GM23338 (cell line): ENCODE data around the gene ZSWIM5. TPM values are rescaled to one million over a fixed set of nuclear protein-coding genes. Genes with fewer than 3 reads are reported as not detected.

Source experiments
- ATAC-seq: fragments of 200-7000 bp; cut with Tn5 transposase; 3 replicates; pipeline ENCODE4 v1.9.1; 2020
- DNase-seq: peaks from one replicate; pipeline ENCODE4 v3.0.0-alpha.2; 2015; ENCODE audit warnings: low spot score
- H2AFZ ChIP-seq: fragments of 200-600 bp; sonication (generic); 2 replicates; pipeline ENCODE4 v1.8.0; 2016; ENCODE audit warnings: antibody characterized with exemption, mild to moderate bottlenecking, moderate library complexity
- H3F3A ChIP-seq: fragments of 200-600 bp; sonication (generic); replicated peaks from 2 replicates; pipeline ENCODE4 v1.8.0; 2017; ENCODE audit warnings: antibody characterized with exemption, mixed run types, low read depth
- H3K27ac ChIP-seq: fragments of 200-600 bp; sonication (generic); 2 replicates; pipeline ENCODE4 v1.6.1; 2016; ENCODE audit warnings: low read depth
- H3K27me3 ChIP-seq: fragments of 200-600 bp; sonication (generic); 2 replicates; pipeline ENCODE4 v1.8.0; 2016; ENCODE audit warnings: mild to moderate bottlenecking, mixed run types, moderate library complexity; ENCODE audit not compliant: insufficient read depth
- H3K36me3 ChIP-seq: fragments of 200-600 bp; sonication (generic); 2 replicates; pipeline ENCODE4 v1.8.0; 2016; ENCODE audit warnings: mild to moderate bottlenecking; ENCODE audit not compliant: insufficient read depth
- H3K4me1 ChIP-seq: fragments of 200-600 bp; sonication (generic); 2 replicates; pipeline ENCODE4 v1.8.0; 2016; ENCODE audit warnings: mild to moderate bottlenecking, moderate library complexity; ENCODE audit not compliant: insufficient read depth
- H3K4me2 ChIP-seq: fragments of 200-600 bp; sonication (generic); 2 replicates; pipeline ENCODE4 v1.7.1; 2017; ENCODE audit warnings: mixed run types
- H3K4me3 ChIP-seq: fragments of 200-600 bp; sonication (generic); 2 replicates; pipeline ENCODE4 v1.6.1; 2016; ENCODE audit warnings: mixed run types
- H3K79me2 ChIP-seq: fragments of 200-600 bp; sonication (generic); replicated peaks from 2 replicates; pipeline ENCODE4 v1.8.0; 2017; ENCODE audit warnings: mild to moderate bottlenecking; ENCODE audit not compliant: insufficient read depth
- H3K9me2 ChIP-seq: fragments of 200-600 bp; sonication (generic); 2 replicates; pipeline ENCODE4 v1.8.0; 2017; ENCODE audit not compliant: insufficient read depth
- H4K20me1 ChIP-seq: fragments of 200-600 bp; sonication (generic); replicated peaks from 2 replicates; pipeline ENCODE4 v1.8.0; 2017; ENCODE audit warnings: mild to moderate bottlenecking; ENCODE audit not compliant: insufficient read depth
- H3K27ac Mint-ChIP-seq: 2 replicates; pipeline ENCODE4 v1.8.0; 2020; ENCODE audit warnings: inconsistent platforms, mild to moderate bottlenecking, moderate library complexity, mixed read lengths
- H3K27me3 Mint-ChIP-seq: 3 replicates; pipeline ENCODE4 v1.8.0; 2022; ENCODE audit warnings: low read depth, mild to moderate bottlenecking, moderate library complexity, mixed read lengths, inconsistent platforms; ENCODE audit not compliant: insufficient read depth, poor library complexity
- H3K36me3 Mint-ChIP-seq: 3 replicates; pipeline ENCODE4 v1.8.0; 2021; ENCODE audit warnings: low read depth, mild to moderate bottlenecking, inconsistent platforms, moderate library complexity, mixed read lengths
- H3K4me1 Mint-ChIP-seq: 3 replicates; pipeline ENCODE4 v1.8.0; 2020; ENCODE audit warnings: mild to moderate bottlenecking, inconsistent platforms, mixed read lengths
- H3K4me3 Mint-ChIP-seq: 3 replicates; pipeline ENCODE4 v1.8.0; 2021; ENCODE audit warnings: moderate library complexity, mild to moderate bottlenecking, inconsistent platforms, mixed read lengths
- H3K9me3 Mint-ChIP-seq: 3 replicates; pipeline ENCODE4 v1.8.0; 2020; ENCODE audit warnings: moderate library complexity, mild to moderate bottlenecking, inconsistent platforms, mixed read lengths
- CREB1 ChIP-seq: fragments of 250-450 bp; sonication (Bioruptor Pico); IDR thresholded peaks from 2 replicates; pipeline ENCODE4 v1.5.0; 2020; ENCODE audit warnings: low read depth, mild to moderate bottlenecking, moderate library complexity
- CTCF ChIP-seq, 2 experiments: fragments of 200-600 bp in 1 of 2; sonication (generic) in 1 of 2; conservative IDR thresholded peaks; 2 replicates each; pipeline versions ENCODE4 v1.5.1 to v1.6.1; 2016 to 2017; ENCODE audit warnings: antibody characterized with exemption in 2 of 2, low read depth in 2 of 2, mild to moderate bottlenecking in 2 of 2, moderate library complexity in 1 of 2
- EZH2 ChIP-seq: fragments of 200-600 bp; sonication (generic); IDR thresholded peaks from one replicate; pipeline ENCODE4 v1.8.0; 2017; ENCODE audit warnings: antibody characterized with exemption, mild to moderate bottlenecking, low read depth; ENCODE audit not compliant: unreplicated experiment
- EZH2phosphoT487 ChIP-seq: fragments of 200-600 bp; sonication (generic); IDR thresholded peaks from one replicate; pipeline ENCODE4 v1.8.1; 2018; ENCODE audit warnings: antibody characterized with exemption; ENCODE audit not compliant: unreplicated experiment
- JUNB ChIP-seq: IDR thresholded peaks from one replicate; pipeline ENCODE4 v1.6.1; 2016; ENCODE audit warnings: antibody characterized with exemption; ENCODE audit not compliant: unreplicated experiment
- NANOG ChIP-seq: IDR thresholded peaks from 2 replicates; pipeline ENCODE4 v1.6.1; 2016; ENCODE audit warnings: antibody characterized with exemption, borderline replicate concordance
- POLR2AphosphoS5 ChIP-seq: IDR thresholded peaks from 2 replicates; pipeline ENCODE4 v1.6.1; 2016; ENCODE audit warnings: antibody characterized with exemption, low read depth
- REST ChIP-seq: IDR thresholded peaks from one replicate; pipeline ENCODE4 v1.6.1; 2018; ENCODE audit warnings: antibody characterized with exemption; ENCODE audit not compliant: unreplicated experiment
- STAT1 ChIP-seq: IDR thresholded peaks from one replicate; pipeline ENCODE4 v1.6.1; 2016; ENCODE audit warnings: antibody characterized with exemption; ENCODE audit not compliant: unreplicated experiment
- ZNF114 ChIP-seq: fragments of 250-450 bp; sonication (Bioruptor Pico); IDR thresholded peaks from 2 replicates; pipeline ENCODE4 v1.5.0; 2020; ENCODE audit warnings: mild to moderate bottlenecking, moderate library complexity
- ZNF331 ChIP-seq: fragments of 250-450 bp; sonication (Bioruptor Pico); IDR thresholded peaks from 2 replicates; pipeline ENCODE4 v1.5.0; 2020; ENCODE audit warnings: low read depth, mild to moderate bottlenecking, moderate library complexity
- ZNF462 ChIP-seq: fragments of 250-450 bp; sonication (Bioruptor Pico); IDR thresholded peaks from 2 replicates; pipeline ENCODE4 v1.5.0; 2020; ENCODE audit warnings: mild to moderate bottlenecking, moderate library complexity
- polyA plus RNA-seq: library from polyadenylated mRNA; unstranded; fragments of >200 nt; fragmentation: Nextera tagmentation; extraction: Ambion mirVana; gene quantifications from 2 replicates; pipeline ENCODE4 v1.2.1, GENCODE V29; 2016
- total RNA-seq: library from RNA; depleted of rRNA; stranded (reverse); fragments of >200 nt; shearing (Covaris generic); gene quantifications from 2 replicates; pipeline ENCODE4 v1.2.3, GENCODE V29; 2014

The ZSWIM5 gene
- total and polyA plus RNA-seq, 2 experiments from 2014 or later = 0.65 to 3.6 TPM

- TF ChIP-seq EZH2 = no peak
- TF ChIP-seq JUNB = no peak
- no peak for TF ChIP-seq ZNF462 (CRISPR knock-in tag)
- no peak for TF ChIP-seq STAT1
- no peak for TF ChIP-seq ZNF114 (CRISPR knock-in tag)
- TF ChIP-seq CTCF (conservative IDR thresholded peaks at IDR 0.05; ENCODE audit: low read depth in 2 of 2) = no peak
- no peak for TF ChIP-seq POLR2AphosphoS5
- no peak for TF ChIP-seq EZH2phosphoT487
- no peak for TF ChIP-seq ZNF331 (CRISPR knock-in tag)
- TF ChIP-seq NANOG = no peak
- no peak for TF ChIP-seq CREB1 (CRISPR knock-in tag)
- no peak for TF ChIP-seq REST
- no peaks in the 10 kb centered on the region for H3K9me2 ChIP-seq
- no peaks in the 10 kb centered on the region for H4K20me1 ChIP-seq
- peaks cover 13% of the 10 kb centered on the region for H3K27me3 Mint-ChIP-seq
- no peak overlapping the region for H2AFZ ChIP-seq
- no peak overlapping the region for H3K27ac ChIP-seq
- H3K4me1 ChIP-seq = peaks cover 12% of the 10 kb centered on the region
- no peak overlapping the region for H3K4me3 ChIP-seq
- no peak for DNase-seq
- no peak overlapping the region for H3K27ac Mint-ChIP-seq
- H3F3A ChIP-seq = no peaks in the 10 kb centered on the region
- peaks cover 19% of the 10 kb centered on the region for H3K36me3 Mint-ChIP-seq
- peaks cover 12% of the 10 kb centered on the region for H3K79me2 ChIP-seq
- no peaks in the 10 kb centered on the region for H3K27me3 ChIP-seq
- H3K9me3 Mint-ChIP-seq = no peaks in the 10 kb centered on the region
- H3K4me1 Mint-ChIP-seq = peaks cover 20% of the 10 kb centered on the region
- ATAC-seq = no peak
- no peak overlapping the region; the same call in 2 of the 3 replicates for H3K4me3 Mint-ChIP-seq
- no peaks in the 10 kb centered on the region for H3K36me3 ChIP-seq
- no peak overlapping the region for H3K4me2 ChIP-seq
These were observed 197.9 kb downstream of the ZSWIM5 start for GRCh38 chr1:45008516-45008915.
